Body of pancreas (tissue), 4 donors: Measurements from ENCODE around the gene PDGFD. TPM values are rescaled to one million over a fixed set of nuclear protein-coding genes. Genes with fewer than 3 reads are reported as not detected.

Experiments used
- ATAC-seq: fragments of 150-250 bp; one replicate; pipeline ENCODE4 v1.9.1; 2016
- DNase-seq, 4 donors: peaks; one replicate each; pipeline ENCODE4 v3.0.0-alpha.2; 2019
- H3K27ac ChIP-seq, 4 donors: fragments of 200-600 bp; sonication (generic); 1 replicate in 3 of 4; 2 replicates in 1 of 4; pipeline versions ENCODE4 v1.5.1 to v1.6.1; 2016 to 2019; ENCODE audit warnings: mild to moderate bottlenecking in 1 of 4, mixed read lengths in 1 of 4, moderate library complexity in 1 of 4
- H3K27me3 ChIP-seq, 2 donors: fragments of 200-600 bp; sonication (generic); one replicate each; pipeline ENCODE4 v1.6.0; 2016; ENCODE audit warnings: mild to moderate bottlenecking in 1 of 2
- H3K36me3 ChIP-seq, 2 donors: fragments of 200-600 bp; sonication (generic); replicated peaks in 1 of 2; 2 replicates each; pipeline ENCODE4 v1.5.1; 2016; ENCODE audit warnings: low read depth in 2 of 2; ENCODE audit not compliant: insufficient read depth in 1 of 2
- H3K4me1 ChIP-seq: fragments of 200-600 bp; sonication (generic); one replicate; pipeline ENCODE4 v1.6.0; 2016
- H3K4me3 ChIP-seq, 2 donors: fragments of 200-600 bp; sonication (generic); 1 replicate in 1 of 2; 2 replicates in 1 of 2; pipeline ENCODE4 v1.5.1; 2016 to 2019
- H3K9me3 ChIP-seq, 3 donors: fragments of 200-600 bp; sonication (generic); 1 replicate in 2 of 3; 2 replicates in 1 of 3; pipeline ENCODE4 v1.5.1; 2016
- POLR2A ChIP-seq, 3 donors: fragments of 450-650 bp; IDR thresholded peaks; one replicate each; pipeline ENCODE4 v1.6.1; 2016; ENCODE audit warnings: antibody characterized with exemption in 3 of 3, mild to moderate bottlenecking in 2 of 3
- WGBS, 2 donors: methylation state at CpG; one replicate each; pipeline ENCODE4 v1.1.5; 2017; 5-methylcytosine and 5-hydroxymethylcytosine counted together
- intact Hi-C: fragments of 100-400 bp; cut with DNase I; formaldehyde crosslinking; loops from one replicate; pipeline ENCODE4 v1.15.1; 2023
- total RNA-seq, 2 donors: library from RNA; depleted of rRNA; stranded (reverse); fragments of >200 nt; gene quantifications; one replicate each; pipeline ENCODE4 v1.1.0, GENCODE V29; 2016
- TF ChIP-seq, protein P1 (sequence below), 7 experiments: fragments of 450-650 bp in 4 of 7; fragments of 200-600 bp in 3 of 7; sonication (generic) in 3 of 7; IDR thresholded peaks; one replicate each; pipeline ENCODE4 v1.5.1; 2016 to 2019; ENCODE audit warnings: antibody characterized with exemption in 7 of 7

Gene PDGFD
- total RNA-seq, result 10 to 100 TPM; 26.7 to 43.1 TPM

GRCh38 chr11:104164028-104164520 lies at the start of gene PDGFD:
PDGFD (minus strand) TSS chr11:104164147.
- Histone ChIP-seq H3K9me3 (no peaks in the 10 kb centered on the region), H3K4me1 (peaks cover 18% of the 10 kb centered on the region), H3K36me3 (no peaks in the 10 kb centered on the region), H3K4me3 (peak within 1 kb of the TSS; percentile 49 to 86), H3K27ac (peak within 1 kb of the TSS; percentile 30 to 85 (median 72)), H3K27me3 (no peaks in the 10 kb centered on the region)
- peak; percentile 89 for ATAC-seq
- WGBS, 2 donors, result 0 to 1% methylated on average over 14 to 37 of the region's 37 CpGs
- intact Hi-C loops, result no loop called here
- TF ChIP-seq, protein P1, sequence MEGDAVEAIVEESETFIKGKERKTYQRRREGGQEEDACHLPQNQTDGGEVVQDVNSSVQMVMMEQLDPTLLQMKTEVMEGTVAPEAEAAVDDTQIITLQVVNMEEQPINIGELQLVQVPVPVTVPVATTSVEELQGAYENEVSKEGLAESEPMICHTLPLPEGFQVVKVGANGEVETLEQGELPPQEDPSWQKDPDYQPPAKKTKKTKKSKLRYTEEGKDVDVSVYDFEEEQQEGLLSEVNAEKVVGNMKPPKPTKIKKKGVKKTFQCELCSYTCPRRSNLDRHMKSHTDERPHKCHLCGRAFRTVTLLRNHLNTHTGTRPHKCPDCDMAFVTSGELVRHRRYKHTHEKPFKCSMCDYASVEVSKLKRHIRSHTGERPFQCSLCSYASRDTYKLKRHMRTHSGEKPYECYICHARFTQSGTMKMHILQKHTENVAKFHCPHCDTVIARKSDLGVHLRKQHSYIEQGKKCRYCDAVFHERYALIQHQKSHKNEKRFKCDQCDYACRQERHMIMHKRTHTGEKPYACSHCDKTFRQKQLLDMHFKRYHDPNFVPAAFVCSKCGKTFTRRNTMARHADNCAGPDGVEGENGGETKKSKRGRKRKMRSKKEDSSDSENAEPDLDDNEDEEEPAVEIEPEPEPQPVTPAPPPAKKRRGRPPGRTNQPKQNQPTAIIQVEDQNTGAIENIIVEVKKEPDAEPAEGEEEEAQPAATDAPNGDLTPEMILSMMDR (IDR thresholded peaks at IDR 0.05), result peak; percentile 24 to 77 (median 72)
- TF ChIP-seq POLR2A (IDR thresholded peaks at IDR 0.05), result peak; percentile 51 to 79 (median 77)
- peak; percentile 78 to 88 (median 84) for DNase-seq

GRCh38 chr11:104206936-104207335 lies 43.0 kb upstream of the PDGFD start:
- Histone ChIP-seq H3K9me3 (no peaks in the 10 kb centered on the region), H3K27ac (no peak overlapping the region), H3K4me1 (no peaks in the 10 kb centered on the region), H3K4me3 (no peak overlapping the region), H3K36me3 (no peaks in the 10 kb centered on the region), H3K27me3 (no peaks in the 10 kb centered on the region)
- DNase-seq (no peak), ATAC-seq (no peak)
- 64% methylated on average over 4 of the region's 4 CpGs for WGBS, 2 donors
- intact Hi-C loops, result no loop called here
- TF ChIP-seq, protein P1 (IDR thresholded peaks at IDR 0.05), result no peak
- TF ChIP-seq POLR2A (IDR thresholded peaks at IDR 0.05), result no peak

GRCh38 chr11:104205838-104206237 lies 41.9 kb upstream of the PDGFD start:
- DNase-seq (no peak), ATAC-seq (no peak)
- Histone ChIP-seq H3K36me3 (no peaks in the 10 kb centered on the region), H3K27me3 (no peaks in the 10 kb centered on the region), H3K4me1 (no peaks in the 10 kb centered on the region), H3K4me3 (no peak overlapping the region), H3K9me3 (no peaks in the 10 kb centered on the region), H3K27ac (no peak overlapping the region)
- TF ChIP-seq, protein P1 (IDR thresholded peaks at IDR 0.05), result no peak
- TF ChIP-seq POLR2A (IDR thresholded peaks at IDR 0.05), result no peak
- intact Hi-C loops, result no loop called here

- no peak overlapping the region for H3K4me3 ChIP-seq
- H3K27me3 ChIP-seq, result no peaks in the 10 kb centered on the region
- no peaks in the 10 kb centered on the region for H3K4me1 ChIP-seq
- no peak for DNase-seq
- intact Hi-C loops, result no loop called here
- no peaks in the 10 kb centered on the region for H3K9me3 ChIP-seq
- TF ChIP-seq, protein P1 (IDR thresholded peaks at IDR 0.05), result no peak
- TF ChIP-seq POLR2A (IDR thresholded peaks at IDR 0.05), result no peak
- H3K36me3 ChIP-seq, result no peaks in the 10 kb centered on the region
- H3K27ac ChIP-seq, result no peak overlapping the region
- no peak for ATAC-seq
These were observed 36.7 kb upstream of the PDGFD start for GRCh38 chr11:104200688-104201087.

DNA sequence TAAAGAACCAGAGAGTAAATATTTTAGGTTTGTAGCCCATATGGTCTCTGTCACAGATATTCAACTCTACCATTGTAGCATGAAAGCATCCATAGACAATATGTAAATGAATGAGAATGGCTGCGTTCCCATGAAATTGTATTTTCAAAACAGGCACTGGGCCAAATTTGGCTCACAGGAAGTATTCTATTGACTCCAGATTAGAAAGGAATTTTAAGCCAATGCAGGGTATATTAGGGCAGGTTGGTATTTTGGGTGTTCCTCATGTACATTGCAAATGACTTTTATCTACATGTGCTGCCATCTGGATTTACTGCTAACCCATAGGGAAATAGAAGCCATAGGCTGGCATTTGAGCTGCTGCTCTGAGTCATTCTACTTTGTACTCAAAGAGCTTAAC lies 35.1 kb upstream of the PDGFD start:
- Histone ChIP-seq H3K27me3 (no peaks in the 10 kb centered on the region), H3K9me3 (no peaks in the 10 kb centered on the region), H3K36me3 (no peaks in the 10 kb centered on the region), H3K27ac (no peak overlapping the region), H3K4me1 (no peaks in the 10 kb centered on the region), H3K4me3 (no peak overlapping the region)
- TF ChIP-seq, protein P1 (IDR thresholded peaks at IDR 0.05), result no peak
- TF ChIP-seq POLR2A (IDR thresholded peaks at IDR 0.05), result no peak
- no peak for ATAC-seq
- 43 to 75% methylated on average over 1 of the region's 1 CpG for WGBS, 2 donors
- DNase-seq, result no peak
- intact Hi-C loops, result no loop called here
